Fibroblast of skin of left quadriceps (primary cell): ENCODE measurements around the gene FGF4.
A peak's percentile ranks its signal among the peaks of the same experiment; 100 is the strongest.

ENCODE experiments used
- DNase-seq, 2 experiments: peaks; one replicate each; pipeline ENCODE4 v3.0.0-alpha.2; 2013; ENCODE audit warnings: low read depth in 2 of 2

The FGF4 gene

GRCh38 chr11:69775163-69775755 lies at the start of gene FGF4:
FGF4 (minus strand) TSS chr11:69775341; CDS start chr11:69775084, 257 bp downstream.
- DNase-seq = no peak

- DNase-seq = no peak
These were observed 48.6 kb upstream of the FGF4 start for GRCh38 chr11:69823641-69824265.

GRCh38 chr11:69822676-69823494 lies 47.7 kb upstream of the FGF4 start:
- no peak for DNase-seq

GRCh38 chr11:69821511-69822040 lies 46.4 kb upstream of the FGF4 start:
- DNase-seq = no peak

- DNase-seq = no peak
These were observed 45.3 kb upstream of the FGF4 start for GRCh38 chr11:69820441-69820840.

- no peak for DNase-seq
These were observed 44.5 kb upstream of the FGF4 start for GRCh38 chr11:69819541-69820070.

- DNase-seq = no peak
These were observed 43.7 kb upstream of the FGF4 start, which contains the start of gene FGF3 for GRCh38 chr11:69818603-69819441. FGF3 (minus strand) TSS chr11:69819416; CDS start chr11:69818933, 483 bp downstream.

- DNase-seq = no peak
These were observed 43.1 kb upstream of the FGF4 start for GRCh38 chr11:69818231-69818602.

GRCh38 chr11:69817265-69818230 lies 42.4 kb upstream of the FGF4 start:
- no peak for DNase-seq

GRCh38 chr11:69816671-69817070 lies 41.5 kb upstream of the FGF4 start:
- no peak for DNase-seq

- no peak for DNase-seq
These were observed 40.8 kb upstream of the FGF4 start for GRCh38 chr11:69815973-69816372.

GRCh38 chr11:69814902-69815301 lies 39.8 kb upstream of the FGF4 start:
- DNase-seq = no peak

GRCh38 chr11:69814411-69814810 lies 39.3 kb upstream of the FGF4 start:
- DNase-seq = no peak

- no peak for DNase-seq
These were observed 38.7 kb upstream of the FGF4 start for GRCh38 chr11:69813839-69814238.

GRCh38 chr11:69812946-69813345 lies 37.8 kb upstream of the FGF4 start:
- no peak for DNase-seq

GRCh38 chr11:69812256-69812655 lies 37.1 kb upstream of the FGF4 start:
- no peak for DNase-seq

- no peak for DNase-seq
These were observed 36.3 kb upstream of the FGF4 start for GRCh38 chr11:69811431-69811830.

- DNase-seq = no peak
These were observed 35.4 kb upstream of the FGF4 start for GRCh38 chr11:69810289-69811118.

- DNase-seq = peak; percentile 20 to 22
These were observed 33.5 kb upstream of the FGF4 start for GRCh38 chr11:69808667-69809086.
